NOMO-1 (cell line): ENCODE data around the gene SLC10A7.

Source experiments
- DNase-seq, 2 experiments: peaks; one replicate each; lab custom pipeline; 2025; ENCODE audit not compliant: unreplicated experiment in 2 of 2; lab: John Stamatoyannopoulos, UW

SLC10A7 gene

GRCh38 chr4:146229406-146229805 is 292.3 kb downstream of the SLC10A7 start:
- DNase-seq, result no peak

- no peak for DNase-seq
Observed at GRCh38 chr4:146224326-146224966, 297.3 kb downstream of the SLC10A7 start.

- DNase-seq, result no peak
Observed at GRCh38 chr4:146222313-146222712, 299.4 kb downstream of the SLC10A7 start.

GRCh38 chr4:146214238-146214637 is 307.5 kb downstream of the SLC10A7 start, which contains the start of gene REELD1:
TSS of gene REELD1 (plus strand) at chr4:146214538. CDS start at chr4:146216953, 2,415 bp downstream.
- DNase-seq, result no peak

GRCh38 chr4:146212781-146213180 is 309.0 kb downstream of the SLC10A7 start:
- DNase-seq, result no peak

- DNase-seq, result no peak
Observed at GRCh38 chr4:146211440-146211839, 310.3 kb downstream of the SLC10A7 start.

- no peak for DNase-seq
Observed at GRCh38 chr4:146210890-146211289, 310.9 kb downstream of the SLC10A7 start.

- no peak for DNase-seq
Observed at GRCh38 chr4:146207410-146207809, 314.3 kb downstream of the SLC10A7 start.
